COR-L47 (cell line): Measurements from ENCODE around the gene C1RL.
"Not testable (repeated sequence)": the region's sequence is repeated elsewhere in the genome, so short reads cannot be mapped to it uniquely, and the experiment has no call there.

Experiments
- DNase-seq: peaks from one replicate; lab custom pipeline; 2025; lab: John Stamatoyannopoulos, UW

The C1RL gene

GRCh38 chr12:7061596-7061995, 47.4 kb downstream of the C1RL start:
- no peak for DNase-seq

DNA sequence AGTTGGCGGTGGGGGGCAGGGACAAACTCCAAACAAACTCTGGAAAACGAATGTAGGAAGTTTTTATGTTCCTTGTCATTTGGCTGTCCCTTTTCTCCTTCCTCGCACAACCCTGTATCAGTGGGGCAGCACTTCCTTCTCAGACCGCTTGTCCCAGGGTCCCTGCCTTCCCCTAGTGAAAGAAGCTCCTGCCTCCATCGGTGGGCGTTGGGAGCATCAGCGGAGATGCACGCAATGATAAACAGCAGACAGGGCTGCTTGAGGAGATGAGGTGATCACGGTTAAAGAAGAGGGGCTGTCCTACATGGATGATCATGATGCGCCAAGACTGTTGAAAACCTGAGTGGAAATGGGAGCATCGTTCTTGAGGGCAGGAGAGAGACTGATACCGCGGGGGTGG, 47.9 kb downstream of the C1RL start:
- no peak for DNase-seq

- no peak for DNase-seq
Measured at GRCh38 chr12:7060353-7060954, 48.6 kb downstream of the C1RL start, which contains the start of gene C1S. C1S (plus strand) TSS chr12:7060718; CDS start chr12:7061913, 1,195 bp downstream.

GRCh38 chr12:7059780-7060179, 49.2 kb downstream of the C1RL start:
- no peak for DNase-seq

GRCh38 chr12:7058850-7059395, 50.1 kb downstream of the C1RL start:
- no peak for DNase-seq

GRCh38 chr12:7058163-7058845, 50.7 kb downstream of the C1RL start:
- no peak for DNase-seq

DNA sequence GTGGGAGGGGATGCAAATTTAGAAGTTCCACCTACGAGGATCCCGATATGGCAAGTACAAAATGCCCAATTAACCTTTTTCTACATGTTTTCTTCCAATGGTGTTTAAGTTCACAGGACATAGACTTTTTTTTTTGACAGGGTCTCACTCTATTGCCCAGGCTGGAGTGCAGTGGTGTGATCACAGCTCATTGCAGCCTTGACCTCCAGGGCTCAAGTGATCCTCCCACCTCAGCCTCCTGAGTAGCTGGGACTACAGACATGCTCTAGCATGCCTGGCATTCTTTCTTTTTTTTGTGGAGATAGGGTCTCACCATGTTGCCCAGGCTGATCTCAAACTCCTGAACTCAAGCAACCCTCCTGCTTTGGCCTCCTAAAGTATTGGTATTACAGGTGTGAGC, 53.3 kb downstream of the C1RL start:
- not testable (repeated sequence) for DNase-seq

GRCh38 chr12:7054925-7055324, 54.1 kb downstream of the C1RL start:
- no peak for DNase-seq

DNA sequence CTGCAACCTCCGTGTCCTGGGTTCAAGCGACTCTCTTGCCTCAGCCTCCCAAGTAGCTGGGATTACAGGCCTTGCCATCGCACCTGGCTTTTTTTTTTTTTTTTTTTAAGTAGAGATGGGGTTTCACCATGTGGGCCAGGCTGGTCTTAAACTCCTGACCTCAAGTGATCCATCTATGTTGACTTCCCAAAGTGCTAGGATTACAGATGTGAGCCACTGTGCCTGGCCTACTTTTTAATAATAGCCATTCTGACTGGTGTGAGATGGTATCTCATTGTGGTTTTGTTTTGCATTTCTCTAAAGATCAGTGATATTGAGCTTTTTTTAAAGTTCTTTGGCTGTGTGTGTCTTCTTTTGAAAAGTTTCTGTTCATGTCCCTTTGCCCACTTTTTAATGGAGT, 59.0 kb downstream of the C1RL start:
- DNase-seq = not testable (repeated sequence)

DNA sequence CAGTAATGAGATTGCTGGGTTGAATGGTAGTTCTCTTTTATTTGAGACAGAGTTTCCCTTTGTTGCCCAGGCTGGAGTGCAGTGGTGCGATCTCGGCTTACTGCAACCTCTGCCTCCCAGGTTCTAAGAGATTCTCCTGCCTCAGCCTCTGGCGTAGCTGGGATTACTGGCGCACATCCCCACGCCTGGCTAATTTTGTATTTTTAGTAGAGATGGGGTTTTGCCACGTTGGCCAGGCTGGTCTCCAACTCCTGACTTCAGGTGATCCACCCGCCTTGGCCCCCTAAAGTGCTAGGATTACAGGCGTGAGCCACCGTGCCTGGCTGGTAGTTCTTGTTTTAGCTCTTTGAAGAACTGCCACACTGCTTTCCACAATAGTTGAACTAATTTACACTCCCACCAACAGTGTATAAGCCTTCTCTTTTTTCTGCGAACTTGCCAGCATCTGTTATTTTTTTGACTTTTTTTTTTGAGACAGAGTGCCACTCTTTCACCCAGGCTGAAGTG, 59.5 kb downstream of the C1RL start:
- not testable (repeated sequence) for DNase-seq

- no peak for DNase-seq
Measured at GRCh38 chr12:7047306-7047705, 61.7 kb downstream of the C1RL start.

- no peak for DNase-seq
Measured at GRCh38 chr12:7046383-7047105, 62.5 kb downstream of the C1RL start.

DNA sequence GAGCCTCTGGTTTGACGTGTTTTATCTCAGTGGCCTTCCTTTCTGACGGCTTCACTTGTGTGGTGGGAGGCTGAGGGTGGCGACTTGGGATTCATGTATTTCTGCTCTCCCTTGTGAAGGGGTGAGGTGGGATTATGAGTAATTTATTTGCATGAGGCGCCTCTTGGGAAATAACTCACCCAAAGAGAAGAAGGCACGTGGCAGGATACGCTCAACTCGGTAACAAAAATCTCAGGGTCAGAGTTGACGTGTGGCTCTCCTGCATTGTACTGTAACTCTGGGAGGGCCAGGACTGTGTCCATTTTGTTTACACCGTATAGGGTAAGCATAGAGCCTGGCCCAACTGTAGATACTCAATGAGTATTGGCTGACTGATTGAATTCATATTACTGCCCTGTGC, 63.1 kb downstream of the C1RL start:
- DNase-seq = no peak
